IMR-90 (cell line): Measurements from ENCODE around the gene ADCY5. TPM values are rescaled to one million over a fixed set of nuclear protein-coding genes. Genes with fewer than 3 reads are reported as not detected.

Experiments used
- ATAC-seq: fragments of 200-7000 bp; cut with Tn5 transposase; 2 replicates; pipeline ENCODE4 v1.9.1; 2020; ENCODE audit warnings: low read depth, mild to moderate bottlenecking, moderate library complexity
- BruUV-seq: library from RNA; stranded (reverse); fragments of 400-500 nt; replicated peaks from 2 replicates; lab custom pipeline; 2021; lab: Mats Ljungman, UMichigan
- CTCF ChIA-PET: fragments of 300-600 bp; formaldehyde crosslinking; extraction: SDS; loops from one replicate; lab custom pipeline; 2021; ENCODE audit warnings: antibody characterized with exemption; lab: Yijun Ruan, JAX
- POLR2A ChIA-PET: fragments of 300-600 bp; sonication (Branson Sonifier 250); formaldehyde crosslinking; loops from one replicate; lab custom pipeline; 2022; ENCODE audit warnings: antibody characterized with exemption; ENCODE audit not compliant: unreplicated experiment; lab: Charles Lee
- DNase-seq: peaks from one replicate; pipeline ENCODE4 v3.0.0; 2013
- H2AFZ ChIP-seq: replicated peaks from 2 replicates; pipeline ENCODE3; 2013; ENCODE audit warnings: low read length, mild to moderate bottlenecking; ENCODE audit not compliant: poor library complexity
- H2AK5ac ChIP-seq: 2 replicates; pipeline ENCODE4 v1.6.1; 2013; ENCODE audit warnings: low read depth, low read length, inconsistent platforms
- H2AK9ac ChIP-seq: replicated peaks from 2 replicates; pipeline ENCODE3; 2013; ENCODE audit warnings: mild to moderate bottlenecking, low read depth, low read length, moderate library complexity; ENCODE audit not compliant: poor library complexity
- H2BK120ac ChIP-seq: 2 replicates; pipeline ENCODE4 v1.6.1; 2013; ENCODE audit warnings: low read depth, low read length, inconsistent platforms
- H2BK15ac ChIP-seq: 3 replicates; pipeline ENCODE4 v1.6.1; 2013; ENCODE audit warnings: low read depth, low read length, inconsistent platforms
- H2BK20ac ChIP-seq: 2 replicates; pipeline ENCODE4 v1.6.1; 2013; ENCODE audit warnings: low read depth, mild to moderate bottlenecking, inconsistent platforms, low read length, moderate library complexity
- H2BK5ac ChIP-seq: 2 replicates; pipeline ENCODE4 v1.6.1; 2013; ENCODE audit warnings: mild to moderate bottlenecking, low read depth, low read length, inconsistent platforms; ENCODE audit not compliant: poor library complexity, severe bottlenecking
- H3K14ac ChIP-seq: replicated peaks from 2 replicates; pipeline ENCODE4 v1.6.1; 2013; ENCODE audit warnings: low read depth, low read length, inconsistent platforms
- H3K18ac ChIP-seq: 2 replicates; pipeline ENCODE4 v1.6.1; 2013; ENCODE audit warnings: low read depth, low read length, control low read depth
- H3K23ac ChIP-seq: 2 replicates; pipeline ENCODE4 v1.6.1; 2013; ENCODE audit warnings: low read depth, low read length, inconsistent platforms
- H3K27ac ChIP-seq: 2 replicates; pipeline ENCODE4 v1.5.1; 2013; ENCODE audit warnings: mild to moderate bottlenecking, control low read depth, low read length; ENCODE audit not compliant: insufficient read depth
- H3K27me3 ChIP-seq: 2 replicates; pipeline ENCODE4 v1.6.1; 2013; ENCODE audit warnings: low read length; ENCODE audit not compliant: control insufficient read depth, insufficient read depth
- H3K36me3 ChIP-seq: 2 replicates; pipeline ENCODE4 v1.6.1; 2013; ENCODE audit warnings: low read length, mixed read lengths; ENCODE audit not compliant: control insufficient read depth, insufficient read depth
- H3K4ac ChIP-seq: 2 replicates; pipeline ENCODE4 v1.6.1; 2013; ENCODE audit warnings: low read depth, low read length, inconsistent platforms
- H3K4me1 ChIP-seq: 2 replicates; pipeline ENCODE4 v1.6.1; 2013; ENCODE audit warnings: low read length, mixed read lengths; ENCODE audit not compliant: control insufficient read depth, insufficient read depth
- H3K4me2 ChIP-seq: 2 replicates; pipeline ENCODE4 v1.6.1; 2013; ENCODE audit warnings: low read depth, mild to moderate bottlenecking, control low read depth, low read length, moderate library complexity
- H3K4me3 ChIP-seq: 2 replicates; pipeline ENCODE4 v1.5.1; 2013; ENCODE audit warnings: low read depth, mild to moderate bottlenecking, control low read depth, low read length, moderate library complexity; ENCODE audit not compliant: insufficient read depth
- H3K56ac ChIP-seq: 2 replicates; pipeline ENCODE4 v1.6.1; 2013; ENCODE audit warnings: low read length, inconsistent platforms; ENCODE audit not compliant: insufficient read depth; ENCODE audit errors: extremely low read depth
- H3K79me1 ChIP-seq, 2 experiments: 2 replicates each; pipeline ENCODE4 v1.6.1; 2013; ENCODE audit warnings: low read length in 2 of 2, inconsistent platforms in 1 of 2, low read depth in 1 of 2
- H3K9ac ChIP-seq: 2 replicates; pipeline ENCODE4 v1.6.1; 2013; ENCODE audit warnings: low read depth, low read length, control low read depth
- H3K9me1 ChIP-seq: 2 replicates; pipeline ENCODE4 v1.6.1; 2013; ENCODE audit warnings: low read length, inconsistent platforms; ENCODE audit not compliant: insufficient read depth
- H3K9me3 ChIP-seq: 2 replicates; pipeline ENCODE4 v1.6.1; 2013; ENCODE audit warnings: low read length; ENCODE audit not compliant: control insufficient read depth, insufficient read depth
- H4K20me1 ChIP-seq: 2 replicates; pipeline ENCODE4 v1.6.1; 2013; ENCODE audit warnings: low read length, inconsistent platforms; ENCODE audit not compliant: insufficient read depth
- H4K5ac ChIP-seq: 2 replicates; pipeline ENCODE4 v1.6.1; 2013; ENCODE audit warnings: mild to moderate bottlenecking, low read depth, low read length, control low read depth
- H4K8ac ChIP-seq, 2 experiments: 2 replicates each; pipeline ENCODE4 v1.6.1; 2013; ENCODE audit warnings: low read depth in 2 of 2, low read length in 2 of 2, control low read depth in 1 of 2, inconsistent platforms in 1 of 2
- H4K91ac ChIP-seq: 2 replicates; pipeline ENCODE4 v1.6.1; 2013; ENCODE audit warnings: low read depth, low read length, inconsistent platforms; ENCODE audit not compliant: insufficient read depth
- BHLHE40 ChIP-seq: fragments of 150-350 bp; IDR thresholded peaks from 2 replicates; pipeline ENCODE4 v1.6.1; 2016; ENCODE audit warnings: mild to moderate bottlenecking, low read depth, low read length
- CEBPB ChIP-seq: IDR thresholded peaks from 2 replicates; pipeline ENCODE4 v1.6.1; 2012; ENCODE audit warnings: low read depth, low read length, improper control_type of control experiment
- CHD1 ChIP-seq: IDR thresholded peaks from 2 replicates; pipeline ENCODE4 v1.6.1; 2012; ENCODE audit warnings: low read depth, low read length, improper control_type of control experiment
- FOS ChIP-seq: fragments of 150-350 bp; IDR thresholded peaks from 2 replicates; pipeline ENCODE4 v1.6.1; 2016; ENCODE audit warnings: low read depth, low read length
- MAFK ChIP-seq: IDR thresholded peaks from 2 replicates; pipeline ENCODE4 v1.6.1; 2012; ENCODE audit warnings: low read depth, low read length, improper control_type of control experiment
- MAZ ChIP-seq: IDR thresholded peaks from 2 replicates; pipeline ENCODE4 v1.6.1; 2012; ENCODE audit warnings: low read depth, mild to moderate bottlenecking, low read length, improper control_type of control experiment, moderate library complexity, borderline replicate concordance
- MXI1 ChIP-seq: IDR thresholded peaks from 2 replicates; pipeline ENCODE4 v1.6.1; 2012; ENCODE audit warnings: low read depth, mild to moderate bottlenecking, low read length, moderate library complexity, borderline replicate concordance
- NFE2L2 ChIP-seq: fragments of 150-350 bp; IDR thresholded peaks from 2 replicates; pipeline ENCODE4 v1.6.1; 2016; ENCODE audit warnings: low read depth, mild to moderate bottlenecking, low read length
- POLR2A ChIP-seq: IDR thresholded peaks from 2 replicates; pipeline ENCODE4 v1.6.1; 2012; ENCODE audit warnings: mild to moderate bottlenecking, low read depth, low read length
- RAD21 ChIP-seq: IDR thresholded peaks from 2 replicates; pipeline ENCODE4 v1.6.1; 2012; ENCODE audit warnings: low read length, improper control_type of control experiment
- RCOR1 ChIP-seq: IDR thresholded peaks from 2 replicates; pipeline ENCODE4 v1.6.1; 2012; ENCODE audit warnings: mild to moderate bottlenecking, low read length, improper control_type of control experiment; ENCODE audit not compliant: insufficient replicate concordance
- RFX5 ChIP-seq: IDR thresholded peaks from 2 replicates; pipeline ENCODE4 v1.8.0; 2012; ENCODE audit warnings: low read depth, mild to moderate bottlenecking, low read length, moderate library complexity
- SMC3 ChIP-seq: fragments of 150-350 bp; IDR thresholded peaks from 2 replicates; pipeline ENCODE4 v1.6.1; 2016; ENCODE audit warnings: low read depth, mild to moderate bottlenecking, antibody characterized with exemption, low read length, moderate library complexity
- WGBS, 2 experiments: methylation state at CpG; one replicate each; pipeline versions ENCODE4 v1.1.5 to v1.1.7; 2013; ENCODE audit warnings: missing lambda C conversion rate in 2 of 2; ENCODE audit not compliant: insufficient read length in 1 of 2; ENCODE audit errors: extremely low coverage in 2 of 2; 5-methylcytosine and 5-hydroxymethylcytosine counted together
- dilution Hi-C: fragments of 300-500 bp; cut with HindIII; formaldehyde crosslinking; loops from one replicate; pipeline ENCODE4 v1.14.3; 2018; ENCODE audit warnings: low sequenced_read_pairs; ENCODE audit not compliant: unreplicated experiment
- in situ Hi-C: fragments of 300-500 bp; cut with MboI; formaldehyde crosslinking; loops from 3 replicates; pipeline ENCODE4 v1.14.3; 2019; ENCODE audit warnings: low sequenced_read_pairs, inconsistent platforms, mixed read lengths
- intact Hi-C: fragments of 100-400 bp; cut with micrococcal nuclease; formaldehyde crosslinking; loops from 2 replicates; pipeline ENCODE4 v1.10.0; 2022
- polyA plus RNA-seq, 3 experiments: library from polyadenylated mRNA; depleted of rRNA; stranded (reverse); fragments of >200 nt; gene quantifications; 2 replicates each; pipeline ENCODE4 v1.2.3, GENCODE V29; 2012; ENCODE audit warnings: low replicate concordance in 1 of 3
- total RNA-seq: library from RNA; depleted of rRNA; stranded (reverse); fragments of >200 nt; gene quantifications from 2 replicates; pipeline ENCODE4 v1.2.3, GENCODE V29; 2012
- TF ChIP-seq, protein P1 (sequence below): fragments of 150-350 bp; IDR thresholded peaks from 2 replicates; pipeline ENCODE4 v1.6.1; 2016; ENCODE audit warnings: low read depth, mild to moderate bottlenecking, low read length, moderate library complexity, borderline replicate concordance
- TF ChIP-seq, protein P2 (sequence below): fragments of 150-350 bp; IDR thresholded peaks from 2 replicates; pipeline ENCODE4 v1.6.1; 2017; ENCODE audit warnings: mild to moderate bottlenecking, antibody characterized with exemption, low read length, low read depth
- TF ChIP-seq, protein P3 (sequence below): conservative IDR thresholded peaks from 2 replicates; pipeline ENCODE4 v1.5.1; 2012; ENCODE audit warnings: mild to moderate bottlenecking, low read depth, low read length, improper control_type of control experiment

The ADCY5 gene
- total and polyA plus RNA-seq, 2 of the 4 experiments (the other 2 are of a cell fraction), result 0.14 to 0.18 TPM

DNA sequence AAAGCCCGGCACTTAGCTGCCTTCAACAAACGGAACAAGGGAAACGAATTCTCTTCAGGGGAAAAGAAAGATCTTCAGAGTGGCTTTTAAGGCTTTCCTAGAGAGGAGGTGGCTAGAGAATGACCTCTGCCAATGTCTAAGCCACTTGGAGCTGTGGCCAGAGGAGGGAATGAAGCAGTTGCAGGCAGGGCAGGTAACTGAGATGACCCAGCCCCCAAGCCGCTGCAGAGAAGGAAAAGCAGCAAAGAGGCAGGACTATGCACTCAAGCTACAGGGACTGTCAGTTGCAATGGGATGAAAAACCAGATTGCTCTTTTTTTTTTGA lies 133.7 kb downstream of the ADCY5 start:
- in situ Hi-C loops, result no loop called here
- no peak for TF ChIP-seq CHD1
- no peak for TF ChIP-seq MAFK
- no peak for TF ChIP-seq MAZ
- TF ChIP-seq MXI1, result no peak
- no peak for TF ChIP-seq POLR2A
- no peak for TF ChIP-seq RCOR1
- TF ChIP-seq BHLHE40, result no peak
- no peak for TF ChIP-seq FOS
- TF ChIP-seq CEBPB, result no peak
- TF ChIP-seq, protein P1, sequence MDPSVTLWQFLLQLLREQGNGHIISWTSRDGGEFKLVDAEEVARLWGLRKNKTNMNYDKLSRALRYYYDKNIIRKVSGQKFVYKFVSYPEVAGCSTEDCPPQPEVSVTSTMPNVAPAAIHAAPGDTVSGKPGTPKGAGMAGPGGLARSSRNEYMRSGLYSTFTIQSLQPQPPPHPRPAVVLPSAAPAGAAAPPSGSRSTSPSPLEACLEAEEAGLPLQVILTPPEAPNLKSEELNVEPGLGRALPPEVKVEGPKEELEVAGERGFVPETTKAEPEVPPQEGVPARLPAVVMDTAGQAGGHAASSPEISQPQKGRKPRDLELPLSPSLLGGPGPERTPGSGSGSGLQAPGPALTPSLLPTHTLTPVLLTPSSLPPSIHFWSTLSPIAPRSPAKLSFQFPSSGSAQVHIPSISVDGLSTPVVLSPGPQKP, result no peak
- TF ChIP-seq, protein P2, sequence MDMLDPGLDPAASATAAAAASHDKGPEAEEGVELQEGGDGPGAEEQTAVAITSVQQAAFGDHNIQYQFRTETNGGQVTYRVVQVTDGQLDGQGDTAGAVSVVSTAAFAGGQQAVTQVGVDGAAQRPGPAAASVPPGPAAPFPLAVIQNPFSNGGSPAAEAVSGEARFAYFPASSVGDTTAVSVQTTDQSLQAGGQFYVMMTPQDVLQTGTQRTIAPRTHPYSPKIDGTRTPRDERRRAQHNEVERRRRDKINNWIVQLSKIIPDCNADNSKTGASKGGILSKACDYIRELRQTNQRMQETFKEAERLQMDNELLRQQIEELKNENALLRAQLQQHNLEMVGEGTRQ, result no peak
- no peak for TF ChIP-seq NFE2L2
- TF ChIP-seq, protein P3, sequence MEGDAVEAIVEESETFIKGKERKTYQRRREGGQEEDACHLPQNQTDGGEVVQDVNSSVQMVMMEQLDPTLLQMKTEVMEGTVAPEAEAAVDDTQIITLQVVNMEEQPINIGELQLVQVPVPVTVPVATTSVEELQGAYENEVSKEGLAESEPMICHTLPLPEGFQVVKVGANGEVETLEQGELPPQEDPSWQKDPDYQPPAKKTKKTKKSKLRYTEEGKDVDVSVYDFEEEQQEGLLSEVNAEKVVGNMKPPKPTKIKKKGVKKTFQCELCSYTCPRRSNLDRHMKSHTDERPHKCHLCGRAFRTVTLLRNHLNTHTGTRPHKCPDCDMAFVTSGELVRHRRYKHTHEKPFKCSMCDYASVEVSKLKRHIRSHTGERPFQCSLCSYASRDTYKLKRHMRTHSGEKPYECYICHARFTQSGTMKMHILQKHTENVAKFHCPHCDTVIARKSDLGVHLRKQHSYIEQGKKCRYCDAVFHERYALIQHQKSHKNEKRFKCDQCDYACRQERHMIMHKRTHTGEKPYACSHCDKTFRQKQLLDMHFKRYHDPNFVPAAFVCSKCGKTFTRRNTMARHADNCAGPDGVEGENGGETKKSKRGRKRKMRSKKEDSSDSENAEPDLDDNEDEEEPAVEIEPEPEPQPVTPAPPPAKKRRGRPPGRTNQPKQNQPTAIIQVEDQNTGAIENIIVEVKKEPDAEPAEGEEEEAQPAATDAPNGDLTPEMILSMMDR, result no peak
- TF ChIP-seq SMC3, result no peak
- no peak for TF ChIP-seq RAD21
- TF ChIP-seq RFX5, result no peak

More for the DNA sequence above, 133.7 kb downstream of the ADCY5 start:
- no peak overlapping the region for H3K14ac ChIP-seq
- H2BK120ac ChIP-seq, result no peak overlapping the region
- H4K20me1 ChIP-seq, result no peaks in the 10 kb centered on the region
- H3K4me3 ChIP-seq, result no peak overlapping the region
- H4K8ac ChIP-seq, result no peak overlapping the region
- no peak overlapping the region for H3K27ac ChIP-seq
- no peak overlapping the region for H4K91ac ChIP-seq
- H3K4ac ChIP-seq, result no peak overlapping the region
- intact Hi-C loops, result no loop called here
- no peak for ATAC-seq
- dilution Hi-C loops, result no loop called here
- peaks cover 59% of the 10 kb centered on the region for H3K27me3 ChIP-seq
- no peak overlapping the region for H3K18ac ChIP-seq
- no peaks in the 10 kb centered on the region for H3K79me1 ChIP-seq
- no peaks in the 10 kb centered on the region for H3K36me3 ChIP-seq
- H3K9me3 ChIP-seq, result no peaks in the 10 kb centered on the region
- H3K4me2 ChIP-seq, result no peak overlapping the region
- H3K9me1 ChIP-seq, result no peaks in the 10 kb centered on the region
- H3K23ac ChIP-seq, result no peak overlapping the region
- H2AFZ ChIP-seq, result no peak overlapping the region
- no peak overlapping the region for H4K5ac ChIP-seq
- no peak overlapping the region for H2BK5ac ChIP-seq
- no peak overlapping the region for H2BK15ac ChIP-seq
- CTCF ChIA-PET, result no interaction called here
- no peak overlapping the region for H2BK20ac ChIP-seq
- no peak overlapping the region for H2AK9ac ChIP-seq
- POLR2A ChIA-PET, result no interaction called here
- DNase-seq, result no peak
- BruUV-seq, result no TSS peak
- H2AK5ac ChIP-seq, result no peak overlapping the region
- no CpG with 5 or more reads among the region's 4 CpGs for WGBS, 2 experiments
- H3K4me1 ChIP-seq, result no peaks in the 10 kb centered on the region; the same call in 1 of the 2 replicates
- no peak overlapping the region for H3K56ac ChIP-seq
- H3K9ac ChIP-seq, result no peak overlapping the region
